Activated CD4-positive, alpha-beta T cell treated with anti-CD3 and anti-CD28 coated beads, Interleukin-2, amount 10 ng/mL, durations not matched to agents 24 days and 14 days (primary cell): ENCODE data around the gene CHD2. TPM values are rescaled to one million over a fixed set of nuclear protein-coding genes. Genes with fewer than 3 reads are reported as not detected.

Source experiments
- DNase-seq: peaks from one replicate; pipeline ENCODE4 v3.0.0; 2022
- H3K27ac Mint-ChIP-seq: one replicate; pipeline ENCODE4 v1.8.0; 2022; ENCODE audit warnings: mild to moderate bottlenecking, mixed read lengths
- H3K27me3 Mint-ChIP-seq: one replicate; pipeline ENCODE4 v1.8.0; 2022; ENCODE audit warnings: mixed read lengths
- H3K36me3 Mint-ChIP-seq: one replicate; pipeline ENCODE4 v1.8.0; 2022; ENCODE audit warnings: low read depth, mild to moderate bottlenecking, mixed read lengths
- H3K4me1 Mint-ChIP-seq: one replicate; pipeline ENCODE4 v1.8.0; 2021; ENCODE audit warnings: mixed read lengths
- H3K4me3 Mint-ChIP-seq: one replicate; pipeline ENCODE4 v1.8.0; 2022; ENCODE audit warnings: mild to moderate bottlenecking, moderate library complexity, mixed read lengths
- H3K9me3 Mint-ChIP-seq: one replicate; pipeline ENCODE4 v1.8.0; 2021; ENCODE audit warnings: mixed read lengths
- intact Hi-C: fragments of 100-400 bp; cut with micrococcal nuclease; formaldehyde crosslinking; loops from one replicate; pipeline ENCODE4 v1.15.1; 2023
- total RNA-seq: library from RNA; stranded (reverse); gene quantifications from 2 replicates; pipeline ENCODE4 v1.2.3, GENCODE V29; 2022

CHD2 gene
- total RNA-seq, 1 donor from 2014 or later = 111 TPM

DNA sequence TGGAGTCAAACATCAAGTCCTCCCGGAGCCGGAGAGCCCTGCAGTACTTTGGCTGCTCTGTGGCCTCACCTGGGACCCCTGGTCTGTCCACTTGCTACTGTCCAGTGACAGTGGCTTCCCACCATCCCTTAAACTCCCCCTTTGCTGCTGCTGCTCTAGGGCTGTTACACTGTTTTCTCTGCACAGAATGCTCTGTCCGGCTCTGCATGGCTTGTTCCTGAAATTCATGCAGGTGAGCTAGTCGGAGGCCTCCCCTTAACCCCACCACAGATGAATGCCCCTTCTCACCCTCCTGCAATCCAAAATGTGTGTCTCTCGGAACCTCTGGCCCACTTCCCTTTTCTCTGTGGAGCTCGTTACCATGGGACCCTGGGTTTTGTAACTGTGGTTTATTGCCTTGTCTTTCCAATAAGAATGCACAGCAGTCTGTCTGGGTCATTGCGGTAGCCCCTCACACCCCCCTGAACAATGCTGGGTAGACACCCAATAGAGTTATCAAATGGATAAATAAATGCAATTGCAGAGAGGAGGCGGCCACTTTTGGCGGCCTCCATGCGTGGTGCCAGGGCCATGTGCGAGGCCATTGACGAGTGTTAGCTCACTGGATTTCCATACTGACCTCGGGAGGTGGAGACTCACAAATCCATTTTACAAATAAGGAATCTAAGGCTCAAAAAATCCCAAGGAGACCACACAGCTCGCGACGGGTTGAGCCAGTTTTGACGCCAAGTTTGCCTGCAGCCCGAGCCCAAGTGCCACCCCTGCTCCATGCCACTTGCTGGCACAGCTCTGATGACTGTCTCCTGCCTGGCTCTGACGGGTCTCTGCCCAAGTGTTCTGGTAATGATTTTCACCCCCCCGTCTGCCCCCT, 140.4 kb downstream of the CHD2 start:
- Mint-ChIP-seq H3K4me1 (peaks cover 5% of the 10 kb centered on the region), H3K27ac (no peak overlapping the region), H3K4me3 (no peak overlapping the region), H3K36me3 (no peaks in the 10 kb centered on the region), H3K9me3 (no peaks in the 10 kb centered on the region), H3K27me3 (peaks cover 3% of the 10 kb centered on the region)
- DNase-seq = no peak
- intact Hi-C loops = no loop called here

DNA sequence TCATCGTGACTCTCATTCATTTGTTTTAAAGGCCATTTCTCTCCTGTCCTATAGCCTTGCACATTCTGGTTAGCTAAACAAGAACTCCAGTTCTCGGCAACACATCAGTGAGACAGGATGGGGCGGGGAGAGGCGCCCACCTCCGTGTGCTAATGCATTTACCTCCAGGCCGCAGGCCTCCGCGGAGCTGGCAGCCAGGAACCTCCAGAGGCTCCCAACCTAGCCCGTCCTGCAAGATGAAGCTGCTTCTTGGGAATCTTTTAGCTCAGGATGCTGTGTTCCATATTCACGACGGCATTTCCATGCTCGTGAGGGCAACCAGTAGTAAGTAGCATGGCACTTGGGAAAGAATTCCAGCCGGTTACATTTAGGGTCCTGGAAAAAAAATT, 141.0 kb downstream of the CHD2 start:
- no peak for DNase-seq
- Mint-ChIP-seq H3K27me3 (peaks cover 5% of the 10 kb centered on the region), H3K4me3 (no peak overlapping the region), H3K36me3 (no peaks in the 10 kb centered on the region), H3K27ac (no peak overlapping the region), H3K9me3 (peaks cover 3% of the 10 kb centered on the region), H3K4me1 (no peaks in the 10 kb centered on the region)
- intact Hi-C loops = no loop called here

GRCh38 chr15:93042211-93042610, 142.1 kb downstream of the CHD2 start:
- peaks cover 7% of the 10 kb centered on the region for H3K9me3 Mint-ChIP-seq
- no peak overlapping the region for H3K4me3 Mint-ChIP-seq
- no peak overlapping the region for H3K27ac Mint-ChIP-seq
- H3K36me3 Mint-ChIP-seq = no peaks in the 10 kb centered on the region
- peaks cover 5% of the 10 kb centered on the region for H3K27me3 Mint-ChIP-seq
- intact Hi-C loops = no loop called here
- DNase-seq = no peak
- H3K4me1 Mint-ChIP-seq = no peaks in the 10 kb centered on the region

- Mint-ChIP-seq H3K27me3 (peaks cover 5% of the 10 kb centered on the region), H3K36me3 (no peaks in the 10 kb centered on the region), H3K27ac (no peak overlapping the region), H3K9me3 (peaks cover 7% of the 10 kb centered on the region), H3K4me1 (peaks cover 4% of the 10 kb centered on the region), H3K4me3 (no peak overlapping the region)
- DNase-seq = no peak
- intact Hi-C loops = no loop called here
Measured at GRCh38 chr15:93042691-93043378, 142.7 kb downstream of the CHD2 start.

DNA sequence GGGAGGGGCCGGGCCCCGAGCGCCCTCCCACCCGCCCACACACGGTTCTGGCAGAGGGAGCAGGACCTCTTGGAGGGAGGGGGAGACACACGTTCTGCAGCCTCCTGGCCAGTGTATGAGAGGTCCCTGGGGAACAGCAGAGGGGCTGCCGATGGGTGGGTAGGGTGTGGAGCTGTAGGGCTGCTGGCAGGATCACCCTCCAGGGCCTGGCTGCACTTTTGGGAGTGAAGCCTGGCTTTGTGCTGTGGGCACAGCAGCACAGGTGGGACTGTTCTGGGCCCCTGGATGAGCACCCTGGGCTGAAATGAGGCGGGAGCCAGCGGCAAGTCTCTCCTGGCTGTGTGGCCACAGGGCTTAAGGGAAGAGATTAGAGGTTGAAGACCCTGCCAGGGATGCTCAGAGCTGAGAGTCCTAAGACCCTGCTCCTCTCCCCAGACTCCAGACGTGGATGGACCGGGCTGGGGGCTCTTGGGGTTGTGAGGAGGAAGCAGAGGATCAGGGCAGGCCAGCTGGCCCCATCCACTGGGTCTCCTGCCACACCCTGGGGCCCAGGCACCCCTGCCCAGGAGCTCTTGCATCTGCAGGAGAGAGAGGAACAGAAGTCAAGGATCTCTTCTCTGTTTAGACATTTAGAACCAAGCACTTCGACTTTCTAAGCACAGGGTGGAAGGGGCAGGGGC, 143.6 kb downstream of the CHD2 start:
- no peak for DNase-seq
- Mint-ChIP-seq H3K4me1 (peaks cover 6% of the 10 kb centered on the region), H3K27ac (no peak overlapping the region), H3K27me3 (peaks cover 5% of the 10 kb centered on the region), H3K9me3 (peaks cover 7% of the 10 kb centered on the region), H3K4me3 (no peak overlapping the region), H3K36me3 (no peaks in the 10 kb centered on the region)
- intact Hi-C loops = no loop called here

DNA sequence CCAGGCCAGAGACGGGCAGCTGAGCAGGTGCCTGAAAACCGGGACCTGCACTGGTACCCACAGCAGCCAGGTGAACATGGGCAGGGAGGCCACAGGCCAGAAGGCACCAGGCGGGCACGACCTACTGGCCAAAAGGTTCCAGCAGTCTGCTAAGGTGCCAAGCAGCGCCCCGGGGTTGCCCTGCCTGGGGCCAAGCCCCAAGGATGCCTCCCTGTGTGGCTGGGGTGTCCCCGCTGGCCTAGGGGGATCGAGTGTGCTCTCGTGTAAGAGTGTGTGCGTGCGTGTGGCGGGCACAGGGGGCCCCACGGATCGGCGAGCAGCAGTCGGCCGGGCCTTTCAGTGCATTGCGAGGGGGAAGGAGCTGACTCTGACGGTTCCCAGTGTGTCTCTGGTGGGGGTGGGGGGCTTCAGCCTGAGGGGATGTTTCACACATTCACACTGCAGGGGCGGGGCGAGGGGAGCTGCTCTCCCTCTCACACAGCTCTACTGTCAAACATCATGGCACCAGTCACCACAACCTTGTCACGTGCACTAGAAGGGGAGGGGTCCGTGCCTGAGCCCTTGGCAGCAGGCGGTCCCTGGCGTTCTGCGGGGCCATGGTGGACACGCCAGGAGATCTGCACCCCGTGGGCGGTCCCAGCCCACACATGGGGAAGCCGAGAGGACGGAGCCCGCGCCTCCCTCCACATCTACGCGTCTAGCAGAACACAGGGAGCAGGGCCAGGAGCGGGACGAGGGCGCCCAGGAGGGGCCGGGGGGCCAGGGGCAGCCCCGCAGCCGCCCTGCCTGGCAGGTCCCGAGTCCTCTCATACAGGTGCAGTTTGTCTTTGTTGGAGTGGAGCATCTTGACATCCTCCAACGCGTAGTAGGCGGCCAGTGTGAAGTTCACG, 144.4 kb downstream of the CHD2 start:
- Mint-ChIP-seq H3K27ac (no peak overlapping the region), H3K9me3 (peaks cover 7% of the 10 kb centered on the region), H3K27me3 (peaks cover 7% of the 10 kb centered on the region), H3K4me3 (no peak overlapping the region), H3K36me3 (no peaks in the 10 kb centered on the region), H3K4me1 (peaks cover 6% of the 10 kb centered on the region)
- DNase-seq = no peak
- intact Hi-C loops = no loop called here

GRCh38 chr15:93045191-93045785, 145.2 kb downstream of the CHD2 start:
- H3K27me3 Mint-ChIP-seq = peaks cover 7% of the 10 kb centered on the region
- DNase-seq = no peak
- H3K27ac Mint-ChIP-seq = no peak overlapping the region
- intact Hi-C loops = no loop called here
- H3K9me3 Mint-ChIP-seq = peaks cover 7% of the 10 kb centered on the region
- H3K4me3 Mint-ChIP-seq = no peak overlapping the region
- H3K36me3 Mint-ChIP-seq = no peaks in the 10 kb centered on the region
- H3K4me1 Mint-ChIP-seq = peaks cover 6% of the 10 kb centered on the region

GRCh38 chr15:93046120-93046519, 146.0 kb downstream of the CHD2 start:
- Mint-ChIP-seq H3K4me1 (peaks cover 6% of the 10 kb centered on the region), H3K4me3 (no peak overlapping the region), H3K27ac (no peak overlapping the region), H3K27me3 (peaks cover 5% of the 10 kb centered on the region), H3K36me3 (no peaks in the 10 kb centered on the region), H3K9me3 (peaks cover 7% of the 10 kb centered on the region)
- intact Hi-C loops = no loop called here
- DNase-seq = no peak

DNA sequence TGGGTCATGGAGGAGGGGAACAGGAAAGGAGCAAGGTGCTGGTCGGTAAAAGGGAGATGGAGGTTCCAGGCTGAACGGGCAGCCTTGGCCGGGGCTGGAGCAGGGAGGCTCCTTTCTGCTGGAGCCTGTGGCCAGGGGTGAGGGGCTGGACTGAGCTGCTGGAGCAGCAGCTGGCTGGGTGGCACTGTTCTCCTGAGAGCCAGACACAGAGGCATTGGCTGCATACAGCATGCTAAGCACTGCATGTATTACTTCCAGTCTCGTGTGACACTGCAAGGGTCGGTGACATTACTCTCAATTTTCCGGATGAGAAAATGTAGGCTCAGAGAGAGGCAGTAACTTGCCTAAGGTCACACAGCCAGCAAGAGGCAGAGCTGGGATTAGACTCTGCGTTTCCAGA, 146.6 kb downstream of the CHD2 start:
- H3K4me3 Mint-ChIP-seq = no peak overlapping the region
- H3K36me3 Mint-ChIP-seq = no peaks in the 10 kb centered on the region
- intact Hi-C loops = no loop called here
- peaks cover 5% of the 10 kb centered on the region for H3K27me3 Mint-ChIP-seq
- no peak for DNase-seq
- H3K4me1 Mint-ChIP-seq = peaks cover 6% of the 10 kb centered on the region
- no peak overlapping the region for H3K27ac Mint-ChIP-seq
- peaks cover 7% of the 10 kb centered on the region for H3K9me3 Mint-ChIP-seq

- peaks cover 6% of the 10 kb centered on the region for H3K4me1 Mint-ChIP-seq
Measured at GRCh38 chr15:93047621-93048425, 147.7 kb downstream of the CHD2 start.

DNA sequence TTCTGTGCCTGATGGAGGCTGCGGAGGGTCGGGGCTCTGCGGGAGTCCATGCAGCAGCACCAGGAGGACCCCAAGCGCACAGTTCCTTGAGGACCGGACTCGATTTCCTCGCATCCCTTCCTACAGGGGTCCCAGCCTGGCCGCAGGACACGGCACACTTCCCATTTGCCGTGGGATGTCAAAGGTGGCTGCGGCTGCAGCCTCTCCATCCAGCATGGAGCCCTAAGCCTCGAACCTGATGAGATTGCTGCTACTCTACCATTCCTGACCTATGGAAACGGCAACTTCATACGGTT, 148.2 kb downstream of the CHD2 start:
- Mint-ChIP-seq H3K9me3 (peaks cover 7% of the 10 kb centered on the region), H3K36me3 (no peaks in the 10 kb centered on the region), H3K27ac (no peak overlapping the region), H3K4me1 (peaks cover 6% of the 10 kb centered on the region), H3K27me3 (peaks cover 5% of the 10 kb centered on the region), H3K4me3 (no peak overlapping the region)
- intact Hi-C loops = no loop called here
- DNase-seq = no peak

More at GRCh38 chr15:93047621-93048425, 147.7 kb downstream of the CHD2 start:
- H3K4me3 Mint-ChIP-seq = no peak overlapping the region
- intact Hi-C loops = no loop called here
- peaks cover 7% of the 10 kb centered on the region for H3K9me3 Mint-ChIP-seq
- peak; percentile 71 for DNase-seq
- H3K27me3 Mint-ChIP-seq = peaks cover 5% of the 10 kb centered on the region
- H3K27ac Mint-ChIP-seq = peak overlapping the region; percentile 2
- H3K36me3 Mint-ChIP-seq = no peaks in the 10 kb centered on the region

DNA sequence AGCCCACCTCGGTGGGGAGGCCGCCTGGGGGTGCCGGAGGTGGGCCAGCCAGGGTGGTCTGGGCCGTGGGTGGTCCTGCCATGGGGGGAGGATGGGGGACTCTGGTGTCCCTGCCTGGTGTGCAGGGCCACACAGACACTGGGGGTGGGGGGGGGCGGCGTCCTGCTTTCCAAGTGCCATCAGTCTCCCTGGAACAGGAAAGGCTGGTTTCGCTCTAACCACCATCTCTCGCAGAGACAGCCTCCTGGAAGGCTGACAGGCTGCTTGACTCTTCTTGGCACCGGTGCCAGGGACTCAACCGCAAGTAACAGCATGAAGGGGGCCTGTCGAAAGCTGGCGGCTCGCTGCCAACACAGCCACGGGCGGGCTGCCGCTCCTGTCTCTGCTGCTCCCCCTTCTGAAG, 148.6 kb downstream of the CHD2 start:
- no peaks in the 10 kb centered on the region for H3K36me3 Mint-ChIP-seq
- H3K4me3 Mint-ChIP-seq = no peak overlapping the region
- DNase-seq = no peak
- H3K4me1 Mint-ChIP-seq = peaks cover 6% of the 10 kb centered on the region
- peaks cover 5% of the 10 kb centered on the region for H3K27me3 Mint-ChIP-seq
- intact Hi-C loops = no loop called here
- H3K27ac Mint-ChIP-seq = no peak overlapping the region
- H3K9me3 Mint-ChIP-seq = peaks cover 7% of the 10 kb centered on the region
